Subcutaneous preadipocyte (primary cell): Measurements from ENCODE around the gene CEP83. TPM values are rescaled to one million over a fixed set of nuclear protein-coding genes. Genes with fewer than 3 reads are reported as not detected.

Experiments used
- total RNA-seq: library from RNA; depleted of rRNA; stranded (reverse); fragments of >200 nt; gene quantifications from 2 replicates; pipeline ENCODE4 v1.2.3, GENCODE V29; 2012

The CEP83 gene, protein sequence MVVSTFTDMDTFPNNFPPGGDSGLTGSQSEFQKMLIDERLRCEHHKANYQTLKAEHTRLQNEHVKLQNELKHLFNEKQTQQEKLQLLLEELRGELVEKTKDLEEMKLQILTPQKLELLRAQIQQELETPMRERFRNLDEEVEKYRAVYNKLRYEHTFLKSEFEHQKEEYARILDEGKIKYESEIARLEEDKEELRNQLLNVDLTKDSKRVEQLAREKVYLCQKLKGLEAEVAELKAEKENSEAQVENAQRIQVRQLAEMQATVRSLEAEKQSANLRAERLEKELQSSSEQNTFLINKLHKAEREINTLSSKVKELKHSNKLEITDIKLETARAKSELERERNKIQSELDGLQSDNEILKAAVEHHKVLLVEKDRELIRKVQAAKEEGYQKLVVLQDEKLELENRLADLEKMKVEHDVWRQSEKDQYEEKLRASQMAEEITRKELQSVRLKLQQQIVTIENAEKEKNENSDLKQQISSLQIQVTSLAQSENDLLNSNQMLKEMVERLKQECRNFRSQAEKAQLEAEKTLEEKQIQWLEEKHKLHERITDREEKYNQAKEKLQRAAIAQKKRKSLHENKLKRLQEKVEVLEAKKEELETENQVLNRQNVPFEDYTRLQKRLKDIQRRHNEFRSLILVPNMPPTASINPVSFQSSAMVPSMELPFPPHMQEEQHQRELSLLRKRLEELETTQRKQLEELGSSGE
- total RNA-seq = 13.2 and 24.0 TPM in 2 replicates

DNA sequence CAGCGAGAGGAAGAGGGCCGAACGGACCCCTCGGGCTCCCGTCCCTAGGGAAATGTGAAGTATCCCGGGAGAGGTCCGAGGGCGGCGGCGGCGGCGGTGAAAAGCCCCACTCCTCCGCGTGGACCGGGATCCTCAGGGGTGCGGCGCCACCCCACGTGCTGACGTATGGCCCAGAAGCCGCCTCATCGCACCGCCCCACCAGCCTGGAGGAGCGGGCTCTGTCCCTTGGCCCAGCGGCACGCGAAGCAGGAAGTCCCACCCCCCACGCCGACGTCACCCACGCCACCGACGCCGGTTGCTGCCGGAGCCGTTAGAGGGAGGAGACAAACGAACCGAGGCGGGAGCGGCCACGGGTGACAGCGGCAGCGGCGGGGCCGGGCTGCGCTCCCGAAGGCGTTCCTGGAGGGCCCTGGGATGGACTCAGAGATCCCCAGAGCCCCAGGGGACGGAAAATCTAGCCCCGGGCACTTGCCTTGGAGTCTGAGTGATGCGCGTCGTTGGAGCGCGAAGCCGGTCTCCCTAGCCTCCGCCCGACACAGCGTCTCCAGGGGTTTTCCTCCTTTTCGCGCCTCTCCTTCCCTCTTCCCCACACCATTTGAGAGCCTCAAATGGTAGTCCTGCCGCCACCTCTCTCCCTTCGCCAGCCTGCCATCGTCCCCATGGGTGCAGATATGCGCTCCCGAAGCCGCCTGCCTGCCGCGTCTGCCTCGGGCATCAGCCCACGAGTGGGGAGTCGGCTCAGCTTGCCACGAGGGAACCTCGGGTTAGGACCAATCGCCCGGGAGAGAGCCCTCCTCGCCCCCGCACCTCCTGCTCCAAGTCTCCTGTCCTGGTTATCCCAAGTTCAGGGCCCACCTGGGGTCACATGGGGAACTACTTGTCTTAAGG, at the start of gene CEP83:
CEP83 (minus strand) TSS at position 140 of the 888 bp plus-strand sequence. CDS start 47,377 bp downstream, outside the sequence.

Other genes starting within 250 kb of the CEP83 start
- 2.2 and 7.8 TPM in 2 replicates for gene TMCC3, start 190.7 kb upstream of the CEP83 start, total RNA-seq